Aorta (tissue), 5 donors: ENCODE results near the gene EIF3L. TPM values are rescaled to one million over a fixed set of nuclear protein-coding genes. Genes with fewer than 3 reads are reported as not detected.

ENCODE experiments used
- ATAC-seq: fragments of 200-7000 bp; cut with Tn5 transposase; one replicate; pipeline ENCODE4 v1.9.1; 2022; ENCODE audit warnings: moderate library complexity; ENCODE audit not compliant: low FRiP score
- DNase-seq, 2 donors: peaks; one replicate each; pipeline ENCODE4 v3.0.0-alpha.2; 2020
- H3K27ac ChIP-seq, 2 donors: one replicate each; pipeline ENCODE4 v1.5.1; 2013; ENCODE audit warnings: low read length in 2 of 2, mild to moderate bottlenecking in 2 of 2, moderate library complexity in 2 of 2, control low read depth in 1 of 2, inconsistent platforms in 1 of 2, low read depth in 1 of 2
- H3K27me3 ChIP-seq, 2 donors: one replicate each; pipeline ENCODE4 v1.6.1; 2013; ENCODE audit warnings: control low read depth in 1 of 2, low read length in 1 of 2, mild to moderate bottlenecking in 1 of 2, moderate library complexity in 1 of 2; ENCODE audit not compliant: insufficient read depth in 2 of 2, control insufficient read depth in 1 of 2
- H3K36me3 ChIP-seq, 2 donors: one replicate each; pipeline ENCODE4 v1.6.1; 2013; ENCODE audit warnings: control low read depth in 1 of 2, low read length in 1 of 2, mild to moderate bottlenecking in 1 of 2; ENCODE audit not compliant: insufficient read depth in 2 of 2, control insufficient read depth in 1 of 2
- H3K4me1 ChIP-seq, 2 donors: one replicate each; pipeline ENCODE4 v1.6.1; 2013; ENCODE audit warnings: low read length in 2 of 2, control low read depth in 1 of 2, mild to moderate bottlenecking in 1 of 2, moderate library complexity in 1 of 2; ENCODE audit not compliant: insufficient read depth in 2 of 2, control insufficient read depth in 1 of 2
- H3K4me3 ChIP-seq, 2 donors: one replicate each; pipeline ENCODE4 v1.5.1; 2013; ENCODE audit warnings: low read length in 2 of 2, control low read depth in 1 of 2, mild to moderate bottlenecking in 1 of 2
- H3K9me3 ChIP-seq: one replicate; pipeline ENCODE4 v1.6.1; 2013; ENCODE audit warnings: mild to moderate bottlenecking, low read length; ENCODE audit not compliant: control insufficient read depth
- WGBS, 2 donors: extraction: QIAGEN DNeasy Blood & Tissue Kit; methylation state at CpG; one replicate each; pipeline ENCODE4 v1.1.7; 2013; 5-methylcytosine and 5-hydroxymethylcytosine counted together
- intact Hi-C, 2 donors: fragments of 100-400 bp; cut with DNase I; formaldehyde crosslinking; loops; one replicate each; pipeline versions ENCODE4 v1.14.2 to v1.15.0; 2022
- polyA plus RNA-seq, 2 donors: library from polyadenylated mRNA; stranded (reverse); fragments of 200-250 nt; gene quantifications; one replicate each; pipeline ENCODE4 v1.2.3, GENCODE V29; 2013
- total RNA-seq, 2 donors: library from RNA; stranded (reverse); fragmentation: NEBNext Ultra II Directional; extraction: Animal tissue kit (Norgen Biotek cat#: 25700); gene quantifications; one replicate each; pipeline ENCODE4 v1.2.1, GENCODE V29; 2021
- donor health status: healthy with polysubstance abuse.
- donor health status: Bipolar disorder and iron deficiency.
- donor health status: DM: no; HTN: no; CAD: no.
- donor health status: DM: no; HTN: no; CAD: no.
- donor health status: DM: yes; HTN: yes; CAD: no.

The EIF3L gene
- total and polyA plus RNA-seq, 4 donors: 276 to 366 (median 331) TPM

DNA sequence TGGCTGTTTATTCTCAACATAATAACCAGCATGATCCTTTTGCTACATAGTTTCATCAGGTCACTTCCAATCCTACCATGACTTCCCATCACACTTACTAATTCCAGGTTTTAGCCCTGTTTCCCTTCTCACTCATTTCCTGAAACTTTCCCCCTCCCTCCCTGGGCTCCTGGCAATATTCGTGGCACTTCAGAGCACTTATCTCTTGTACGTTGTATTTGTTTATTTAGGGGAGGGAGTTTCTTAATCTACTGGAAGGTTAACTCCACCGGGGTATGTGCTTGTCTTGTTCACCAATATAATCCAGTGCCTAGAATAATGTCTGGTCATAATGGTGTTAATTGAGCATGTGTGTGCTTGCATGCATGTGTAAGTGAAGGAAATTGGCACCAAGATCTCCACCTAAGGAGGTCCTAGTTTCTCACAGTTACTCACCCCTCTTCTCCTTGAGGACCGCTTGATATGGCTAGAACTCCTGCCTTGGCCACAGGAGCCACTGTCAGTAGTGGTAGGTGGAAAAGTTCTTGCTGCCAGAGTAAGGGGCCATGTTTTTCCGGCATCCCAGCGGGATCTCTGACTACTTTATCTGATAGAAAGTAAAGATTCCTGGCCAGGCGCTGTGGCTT, 11.7 kb downstream of the EIF3L start:
- H3K36me3 ChIP-seq: peaks cover 7 to 12% of the 10 kb centered on the region in 2 donors
- no peaks in the 10 kb centered on the region for H3K27me3 ChIP-seq
- H3K4me1 ChIP-seq: no peaks in the 10 kb centered on the region
- no peak for ATAC-seq
- DNase-seq: no peak
- no peak overlapping the region for H3K27ac ChIP-seq
- no peaks in the 10 kb centered on the region for H3K9me3 ChIP-seq
- intact Hi-C loops: no loop called here
- WGBS, 2 donors: 54 to 59% methylated on average over 7 of the region's 7 CpGs
- H3K4me3 ChIP-seq: no peak overlapping the region

DNA sequence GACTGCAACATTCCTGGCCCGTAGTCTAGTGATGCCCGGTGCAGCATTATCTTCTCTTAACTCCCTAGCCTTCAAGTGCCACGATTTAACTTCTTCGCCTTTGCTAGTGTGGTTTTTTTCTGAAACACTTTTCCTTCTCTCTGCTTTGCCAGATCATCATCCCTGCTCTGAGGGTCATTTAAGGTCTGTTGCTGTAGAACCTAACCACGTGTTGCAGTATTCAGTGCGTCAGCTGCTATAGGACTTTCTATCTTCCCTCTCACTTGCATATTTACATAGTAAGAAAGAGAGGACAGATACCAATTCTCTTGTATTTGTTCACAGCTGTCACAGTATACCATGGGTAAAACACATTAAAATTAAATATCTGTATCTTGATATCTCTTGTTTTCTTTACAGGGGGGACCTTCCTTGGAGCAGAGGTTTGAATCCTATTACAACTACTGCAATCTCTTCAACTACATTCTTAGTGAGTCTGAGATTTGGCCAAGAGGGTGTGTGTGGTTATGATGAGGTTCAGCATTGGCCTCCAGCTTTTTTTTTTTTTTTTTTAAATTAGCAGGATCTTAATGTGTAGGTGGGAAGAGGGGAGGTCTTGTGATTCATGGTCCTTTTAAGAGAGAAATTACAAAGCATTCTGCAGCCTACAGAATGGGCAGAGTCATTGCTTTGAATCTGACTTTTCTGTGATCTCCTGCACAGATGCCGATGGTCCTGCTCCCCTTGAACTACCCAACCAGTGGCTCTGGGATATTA, 13.5 kb downstream of the EIF3L start:
- Histone ChIP-seq H3K27ac (no peak overlapping the region), H3K9me3 (no peaks in the 10 kb centered on the region), H3K4me1 (no peaks in the 10 kb centered on the region), H3K27me3 (no peaks in the 10 kb centered on the region), H3K4me3 (no peak overlapping the region), H3K36me3 (peaks cover 7 to 12% of the 10 kb centered on the region in 2 donors)
- intact Hi-C loops: loop anchor here (2.0 kb wide), 2 partner anchors 44 to 46 kb away; no protein-coding TSS in a partner anchor
- DNase-seq (no peak), ATAC-seq (no peak)
- 81 to 82% methylated on average over 7 of the region's 7 CpGs for WGBS, 2 donors

DNA sequence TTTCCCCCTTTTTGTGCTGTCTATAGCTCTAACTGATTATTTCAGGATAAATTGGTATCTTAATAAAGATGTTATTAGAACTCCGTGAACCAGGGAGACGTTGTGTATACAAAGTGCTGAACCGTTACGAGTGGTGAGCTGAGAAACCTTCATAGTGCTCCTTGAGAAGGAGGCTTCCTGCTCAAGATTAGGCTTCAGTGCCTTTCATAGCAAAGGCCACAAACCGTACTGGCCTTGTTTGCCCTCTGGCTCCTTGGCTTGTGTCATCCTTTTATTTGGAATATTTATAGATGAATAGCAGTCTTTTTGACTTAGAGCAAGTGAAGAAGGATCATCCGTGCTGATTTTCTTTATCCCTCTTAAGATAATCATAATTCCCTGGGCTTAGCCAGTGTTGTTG, 16.3 kb downstream of the EIF3L start:
- Histone ChIP-seq H3K27me3 (no peaks in the 10 kb centered on the region), H3K36me3 (peaks cover 10 to 15% of the 10 kb centered on the region in 2 donors), H3K27ac (no peak overlapping the region), H3K9me3 (no peaks in the 10 kb centered on the region), H3K4me1 (no peaks in the 10 kb centered on the region), H3K4me3 (no peak overlapping the region)
- intact Hi-C loops: no loop called here
- DNase-seq (no peak), ATAC-seq (no peak)
- 75 to 80% methylated on average over 6 of the region's 6 CpGs for WGBS, 2 donors

DNA sequence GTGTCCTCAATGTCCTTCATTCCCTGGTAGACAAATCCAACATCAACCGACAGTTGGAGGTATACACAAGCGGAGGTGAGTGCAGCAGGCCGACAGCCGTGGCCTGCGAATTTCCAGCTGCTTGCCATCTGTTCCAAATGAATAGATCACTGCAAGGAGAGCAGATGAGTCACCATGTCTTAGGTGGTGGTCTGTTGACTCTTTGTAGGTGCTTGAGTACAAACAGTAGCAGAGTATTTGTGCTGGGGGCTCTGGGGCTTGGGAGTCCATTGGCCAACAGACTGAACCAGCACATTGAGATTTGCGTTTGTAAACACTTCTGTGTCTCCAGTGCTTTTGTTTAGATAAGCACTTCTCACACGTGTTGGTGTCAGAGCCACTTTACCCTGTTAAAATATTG, 21.1 kb downstream of the EIF3L start:
- H3K4me1 ChIP-seq: no peaks in the 10 kb centered on the region
- no peaks in the 10 kb centered on the region for H3K27me3 ChIP-seq
- intact Hi-C loops: no loop called here
- ATAC-seq: no peak
- H3K9me3 ChIP-seq: no peaks in the 10 kb centered on the region
- DNase-seq: no peak
- 75 to 77% methylated on average over 7 of the region's 7 CpGs for WGBS, 2 donors
- H3K36me3 ChIP-seq: peaks cover 10% of the 10 kb centered on the region in 2 donors
- no peak overlapping the region for H3K27ac ChIP-seq
- H3K4me3 ChIP-seq: no peak overlapping the region

DNA sequence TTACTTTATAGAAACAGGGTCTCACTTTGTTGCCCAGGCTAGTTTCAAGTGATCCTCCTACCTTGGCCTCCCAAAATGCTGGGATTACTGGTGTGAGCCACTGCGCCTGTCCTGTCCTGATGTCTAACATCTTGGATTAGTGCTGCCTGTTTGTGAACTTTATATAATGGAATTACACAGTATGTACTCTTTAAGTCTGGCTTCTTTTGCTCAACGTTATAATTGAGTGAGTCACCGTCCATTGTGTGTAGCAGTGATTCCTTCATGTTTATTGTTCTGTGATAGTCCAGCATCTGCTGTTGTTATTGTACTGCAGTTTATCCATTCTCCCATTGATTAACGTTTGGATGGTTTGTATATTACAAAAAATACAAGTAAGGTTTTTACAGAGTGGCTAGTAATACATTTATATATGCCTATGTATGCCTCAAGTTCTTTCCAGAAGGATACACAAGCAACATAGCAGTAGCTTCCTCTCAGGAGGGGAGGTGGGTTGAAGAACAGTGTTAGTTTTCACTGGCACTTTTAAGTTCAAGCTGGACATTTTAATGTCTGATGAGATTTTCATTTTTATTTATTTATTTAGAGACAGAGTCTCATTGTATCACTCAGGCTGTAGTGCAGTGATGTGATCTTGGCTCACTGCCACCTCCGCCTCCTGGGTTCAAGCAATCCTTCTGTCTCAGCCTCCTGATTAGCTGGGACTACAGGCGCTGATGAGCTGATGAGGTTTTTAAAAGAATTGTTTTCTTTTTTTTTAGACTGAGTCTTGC, 31.6 kb downstream of the EIF3L start:
- no peak overlapping the region for H3K4me3 ChIP-seq
- intact Hi-C loops: loop anchor here in 1 of 2 donors (5.0 kb wide), 1 partner anchor 51 kb away; no protein-coding TSS in a partner anchor
- no peak for ATAC-seq
- H3K4me1 ChIP-seq: peaks cover 0 to 2% of the 10 kb centered on the region in 2 donors
- no peaks in the 10 kb centered on the region for H3K27me3 ChIP-seq
- peaks cover 2 to 15% of the 10 kb centered on the region in 2 donors for H3K36me3 ChIP-seq
- no peak for DNase-seq
- no peak overlapping the region for H3K27ac ChIP-seq
- H3K9me3 ChIP-seq: no peaks in the 10 kb centered on the region
- WGBS, 2 donors: 64 to 71% methylated on average over 6 of the region's 6 CpGs

DNA sequence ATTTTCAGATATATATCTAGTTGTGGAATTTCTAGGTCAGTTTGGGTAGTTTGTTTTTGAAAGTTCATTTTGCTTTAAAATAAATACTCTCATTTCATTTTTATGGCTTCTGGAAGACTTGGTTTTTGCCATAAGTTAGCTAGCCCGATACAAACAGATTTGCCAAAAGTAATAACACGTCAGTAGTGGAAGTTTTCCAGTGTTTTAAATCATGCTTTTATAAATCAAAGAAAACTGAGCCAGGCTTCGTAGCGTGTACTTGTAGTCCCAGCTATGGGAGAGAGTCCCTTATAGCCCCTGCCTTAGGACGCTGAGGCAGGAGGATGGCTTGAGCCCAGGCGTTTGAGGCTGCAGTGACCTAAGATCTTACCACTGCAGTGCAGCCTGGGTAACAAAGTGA, 35.2 kb downstream of the EIF3L start:
- peaks cover 0 to 3% of the 10 kb centered on the region in 2 donors for H3K36me3 ChIP-seq

DNA sequence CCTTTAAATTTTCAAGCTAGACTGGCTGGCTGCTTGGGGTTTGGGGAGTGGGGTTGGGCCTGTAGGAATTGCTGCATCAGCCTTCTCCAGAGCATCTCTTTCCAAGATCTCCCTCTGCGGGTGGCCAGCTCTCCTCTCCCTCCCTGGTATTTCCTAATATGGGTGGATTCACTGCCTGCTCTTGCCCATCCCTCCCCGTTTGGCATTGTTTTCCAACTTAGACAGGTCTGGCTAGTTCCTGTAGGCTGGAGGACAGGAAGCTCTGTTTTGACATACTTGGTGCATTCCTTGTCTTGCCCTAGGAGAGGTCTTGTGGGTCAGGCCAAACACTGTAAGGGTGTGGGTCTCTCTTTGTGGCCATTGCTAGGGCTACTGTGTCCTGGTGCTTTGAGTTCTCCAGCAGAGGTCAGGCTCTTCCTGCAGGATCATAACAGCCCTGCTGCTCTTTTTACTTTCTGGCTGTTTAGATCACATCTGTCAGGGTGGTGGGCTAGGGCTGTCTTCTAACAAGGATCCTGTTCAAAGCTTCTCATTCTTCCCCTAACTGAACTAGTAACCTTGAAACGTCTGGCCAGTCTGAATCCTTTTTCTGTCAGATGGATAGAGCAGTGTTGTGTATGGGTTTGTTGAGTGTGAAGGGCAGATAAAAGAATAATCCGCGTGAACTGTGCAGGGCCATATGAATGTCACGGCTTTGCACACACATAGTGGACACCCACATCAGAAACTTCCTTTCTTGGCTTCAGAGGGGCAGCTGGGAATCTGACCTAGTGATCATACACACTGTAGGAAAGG, 38.6 kb downstream of the EIF3L start:
- DNase-seq (peak in 1 of 2 donors; percentile 60), ATAC-seq (peak; percentile 82)
- H3K4me1 ChIP-seq: peaks cover 0 to 2% of the 10 kb centered on the region in 2 donors
- H3K27ac ChIP-seq: no peak overlapping the region
- intact Hi-C loops: no loop called here
- H3K9me3 ChIP-seq: no peaks in the 10 kb centered on the region
- H3K4me3 ChIP-seq: no peak overlapping the region
- peaks cover 0 to 3% of the 10 kb centered on the region in 2 donors for H3K36me3 ChIP-seq
- WGBS, 2 donors: 57 to 58% methylated on average over 6 of the region's 6 CpGs
- no peaks in the 10 kb centered on the region for H3K27me3 ChIP-seq

More for the DNA sequence above, 35.2 kb downstream of the EIF3L start:
- WGBS, 2 donors: 7 to 9% methylated on average over 6 of the region's 6 CpGs
- ATAC-seq (peak; percentile 81), DNase-seq (no peak)
- peak overlapping the region in 1 of 2 donors; percentile 57 for H3K27ac ChIP-seq
- intact Hi-C loops: loop anchor here in 1 of 2 donors (5.0 kb wide), 1 partner anchor 48 kb away; no protein-coding TSS in a partner anchor
- no peak overlapping the region for H3K4me3 ChIP-seq
- H3K4me1 ChIP-seq: peaks cover 0 to 2% of the 10 kb centered on the region in 2 donors
- H3K9me3 ChIP-seq: no peaks in the 10 kb centered on the region
- H3K27me3 ChIP-seq: no peaks in the 10 kb centered on the region

DNA sequence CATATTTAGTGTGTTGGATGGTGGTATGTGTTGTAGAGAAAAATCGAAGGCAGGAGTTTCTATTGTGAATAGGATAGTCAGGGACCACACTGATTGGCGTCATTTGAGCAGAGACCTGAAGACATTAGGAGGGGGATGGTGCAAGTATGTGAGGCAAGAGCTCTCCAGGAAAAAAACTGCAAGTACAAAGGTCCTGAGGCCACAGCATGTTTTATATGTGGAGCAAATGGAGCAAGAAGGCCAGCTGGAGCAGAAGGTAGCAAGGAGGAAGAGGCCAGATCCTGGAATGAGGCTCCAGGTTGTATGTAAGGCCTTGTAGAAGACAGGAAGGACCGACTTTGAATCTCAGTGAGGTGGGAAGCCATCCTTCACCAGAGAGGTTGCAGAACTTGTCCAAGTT, 42.7 kb downstream of the EIF3L start:
- Histone ChIP-seq H3K27me3 (no peaks in the 10 kb centered on the region), H3K4me3 (no peak overlapping the region), H3K36me3 (peaks cover 0 to 3% of the 10 kb centered on the region in 2 donors), H3K4me1 (no peaks in the 10 kb centered on the region), H3K27ac (peak overlapping the region in 1 of 2 donors; percentile 33), H3K9me3 (no peaks in the 10 kb centered on the region)
- no peak for ATAC-seq
- intact Hi-C loops: loop anchor here in 1 of 2 donors (5.0 kb wide), 1 partner anchor 40 kb away; no protein-coding TSS in a partner anchor
- no peak for DNase-seq
- 76% methylated on average over 3 of the region's 3 CpGs for WGBS, 2 donors
